Keratinocyte (primary cell): Measurements from ENCODE around the gene GCNT2.

Experiments used
- EZH2 ChIP-seq: IDR thresholded peaks from one replicate; pipeline ENCODE4 v1.6.1; 2012; ENCODE audit warnings: inconsistent platforms, mild to moderate bottlenecking, low read length, moderate library complexity
- TF ChIP-seq, protein P1 (sequence below), 3 experiments: IDR thresholded peaks in 1 of 3; conservative IDR thresholded peaks in 1 of 3; optimal IDR thresholded peaks in 1 of 3; 2 replicates in 2 of 3; 3 replicates in 1 of 3; pipeline versions ENCODE3 to v1.5.1; 2011; ENCODE audit warnings: low read length in 3 of 3, mild to moderate bottlenecking in 3 of 3, moderate library complexity in 2 of 3, control low read depth in 1 of 3, inconsistent platforms in 1 of 3; ENCODE audit not compliant: insufficient read depth in 2 of 3; ENCODE audit errors: extremely low read depth in 1 of 3

- TF ChIP-seq, protein P1, sequence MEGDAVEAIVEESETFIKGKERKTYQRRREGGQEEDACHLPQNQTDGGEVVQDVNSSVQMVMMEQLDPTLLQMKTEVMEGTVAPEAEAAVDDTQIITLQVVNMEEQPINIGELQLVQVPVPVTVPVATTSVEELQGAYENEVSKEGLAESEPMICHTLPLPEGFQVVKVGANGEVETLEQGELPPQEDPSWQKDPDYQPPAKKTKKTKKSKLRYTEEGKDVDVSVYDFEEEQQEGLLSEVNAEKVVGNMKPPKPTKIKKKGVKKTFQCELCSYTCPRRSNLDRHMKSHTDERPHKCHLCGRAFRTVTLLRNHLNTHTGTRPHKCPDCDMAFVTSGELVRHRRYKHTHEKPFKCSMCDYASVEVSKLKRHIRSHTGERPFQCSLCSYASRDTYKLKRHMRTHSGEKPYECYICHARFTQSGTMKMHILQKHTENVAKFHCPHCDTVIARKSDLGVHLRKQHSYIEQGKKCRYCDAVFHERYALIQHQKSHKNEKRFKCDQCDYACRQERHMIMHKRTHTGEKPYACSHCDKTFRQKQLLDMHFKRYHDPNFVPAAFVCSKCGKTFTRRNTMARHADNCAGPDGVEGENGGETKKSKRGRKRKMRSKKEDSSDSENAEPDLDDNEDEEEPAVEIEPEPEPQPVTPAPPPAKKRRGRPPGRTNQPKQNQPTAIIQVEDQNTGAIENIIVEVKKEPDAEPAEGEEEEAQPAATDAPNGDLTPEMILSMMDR (optimal IDR thresholded peaks at IDR 0.05 in 1 of 3, IDR thresholded peaks at IDR 0.05 in 1 of 3, conservative IDR thresholded peaks at IDR 0.05 in 1 of 3; ENCODE audit: extremely low read depth in 1 of 3, insufficient read depth in 2 of 3, low read length in 3 of 3) = no peak
- no peak for TF ChIP-seq EZH2
These were observed 63.5 kb downstream of the GCNT2 start for GRCh38 chr6:10584607-10585006.
